ENCODE results near the gene ADAM8.

DNA sequence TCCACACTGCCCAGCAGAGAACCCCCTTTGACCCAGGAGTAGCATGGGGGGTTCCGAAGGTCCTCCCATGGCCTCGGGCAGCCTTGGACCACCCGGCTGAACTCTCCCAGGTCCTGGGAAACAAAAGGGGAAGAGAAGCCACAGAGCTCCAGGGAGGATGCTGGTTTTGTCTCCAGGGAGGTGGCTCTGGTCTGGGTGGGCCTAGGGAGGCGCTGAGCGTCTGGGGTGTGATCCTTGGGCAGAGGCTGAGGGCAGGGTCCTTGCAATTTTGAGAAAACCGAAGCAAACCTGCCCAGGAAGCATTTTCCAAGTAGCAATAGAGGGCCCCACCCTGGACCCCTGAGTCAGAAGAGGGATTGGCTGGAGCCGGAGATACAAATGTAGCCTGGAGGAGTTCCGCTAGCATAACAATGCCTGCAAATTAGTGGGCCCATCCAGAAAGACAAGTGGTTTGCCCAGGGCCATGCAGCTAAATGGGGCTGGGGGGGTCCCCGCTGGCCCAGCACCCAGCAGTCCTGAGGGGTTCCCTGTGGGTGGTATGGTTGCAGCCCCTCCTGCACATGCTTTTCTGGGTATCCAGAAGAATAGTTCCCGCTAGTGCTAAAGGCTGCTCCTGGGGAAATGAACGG, 44.6 kb downstream of the ADAM8 start:
- TF ChIP-seq POLR2A (IDR thresholded peaks at IDR 0.05) = no peak
- TF ChIP-seq CTCF (IDR thresholded peaks at IDR 0.05) = no peak
